ENCODE results near the gene RSKR. TPM values are rescaled to one million over a fixed set of nuclear protein-coding genes. Genes with fewer than 3 reads are reported as not detected.

RSKR gene, protein sequence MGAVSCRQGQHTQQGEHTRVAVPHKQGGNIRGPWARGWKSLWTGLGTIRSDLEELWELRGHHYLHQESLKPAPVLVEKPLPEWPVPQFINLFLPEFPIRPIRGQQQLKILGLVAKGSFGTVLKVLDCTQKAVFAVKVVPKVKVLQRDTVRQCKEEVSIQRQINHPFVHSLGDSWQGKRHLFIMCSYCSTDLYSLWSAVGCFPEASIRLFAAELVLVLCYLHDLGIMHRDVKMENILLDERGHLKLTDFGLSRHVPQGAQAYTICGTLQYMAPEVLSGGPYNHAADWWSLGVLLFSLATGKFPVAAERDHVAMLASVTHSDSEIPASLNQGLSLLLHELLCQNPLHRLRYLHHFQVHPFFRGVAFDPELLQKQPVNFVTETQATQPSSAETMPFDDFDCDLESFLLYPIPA
- total RNA-seq: 16.0 TPM

DNA sequence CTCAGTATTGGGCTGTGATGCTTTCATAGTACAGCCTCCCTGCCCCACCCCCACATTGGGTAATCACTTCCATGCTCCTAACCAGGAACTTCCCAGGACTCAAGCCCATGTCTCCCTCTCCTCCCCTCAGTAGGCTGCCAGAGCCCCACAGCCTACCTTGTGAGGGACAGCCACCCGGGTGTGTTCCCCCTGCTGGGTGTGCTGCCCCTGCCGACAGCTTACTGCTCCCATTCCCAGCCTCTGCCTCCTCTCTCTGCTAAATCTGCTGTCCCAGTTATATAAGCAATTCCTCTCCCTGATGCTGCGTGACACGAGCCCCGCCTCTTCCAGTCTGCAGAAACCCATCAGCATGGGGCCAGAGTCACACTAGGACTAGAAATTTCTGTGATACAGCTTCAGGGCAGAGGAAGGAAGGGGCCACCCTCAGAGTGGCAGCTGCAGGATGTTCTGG, at the start of gene RSKR:
Gene RSKR, minus strand, starts transcription at position 255 of the 451 bp plus-strand sequence. Its CDS starts 24 bp downstream, at position 231.

DNA sequence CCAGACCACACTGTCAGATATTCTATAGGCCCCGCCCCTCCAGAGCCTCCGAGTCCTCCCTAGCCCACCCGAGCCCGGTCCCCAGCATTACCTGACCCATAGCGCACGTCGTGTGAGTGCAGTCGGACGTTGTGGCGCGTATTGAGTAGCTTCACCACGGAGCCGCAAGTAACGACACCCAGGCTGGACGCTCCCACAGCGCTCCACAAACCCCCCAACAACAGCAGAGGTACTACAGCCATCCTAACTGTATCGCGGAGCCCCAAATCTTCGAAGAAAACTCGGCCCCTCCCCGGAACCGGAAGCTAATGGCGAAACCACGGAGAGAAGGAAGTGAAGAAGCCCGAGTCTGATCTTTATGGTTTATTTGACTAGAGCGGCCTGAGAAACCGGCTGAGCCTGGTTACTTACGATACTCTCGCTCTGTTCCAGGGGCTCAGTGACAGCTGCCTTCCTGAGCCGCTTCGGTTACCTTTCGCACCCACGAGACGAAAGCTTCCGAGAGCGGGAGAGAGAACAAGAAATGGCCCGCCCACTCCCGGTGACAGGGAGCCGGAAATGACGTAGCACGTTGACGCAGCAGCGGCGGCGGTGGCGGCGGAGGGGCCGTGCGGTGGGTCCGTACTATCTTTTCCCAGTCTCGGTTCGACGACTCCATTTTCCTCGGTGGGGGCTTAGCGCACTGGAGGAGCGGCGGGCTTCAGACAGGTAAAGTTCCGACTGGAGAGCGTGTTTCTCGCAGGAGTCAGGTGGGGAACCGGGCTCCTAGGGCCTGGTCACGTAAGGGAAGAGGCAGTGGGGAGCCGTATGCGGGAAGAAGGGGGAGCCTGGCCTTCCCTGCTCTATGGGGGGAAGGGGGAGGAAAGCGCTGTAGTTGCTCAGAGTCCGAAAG, 47.9 kb upstream of the RSKR start, which contains the start of the genes SDF2 and SUPT6H:
Gene SDF2, minus strand, starts transcription at position 272 of the 892 bp plus-strand sequence. Its CDS starts 30 bp downstream, at position 242.
Gene SUPT6H, plus strand, starts transcription at position 571 of the 892 bp plus-strand sequence. CDS start 11,197 bp downstream, outside the sequence.

DNA sequence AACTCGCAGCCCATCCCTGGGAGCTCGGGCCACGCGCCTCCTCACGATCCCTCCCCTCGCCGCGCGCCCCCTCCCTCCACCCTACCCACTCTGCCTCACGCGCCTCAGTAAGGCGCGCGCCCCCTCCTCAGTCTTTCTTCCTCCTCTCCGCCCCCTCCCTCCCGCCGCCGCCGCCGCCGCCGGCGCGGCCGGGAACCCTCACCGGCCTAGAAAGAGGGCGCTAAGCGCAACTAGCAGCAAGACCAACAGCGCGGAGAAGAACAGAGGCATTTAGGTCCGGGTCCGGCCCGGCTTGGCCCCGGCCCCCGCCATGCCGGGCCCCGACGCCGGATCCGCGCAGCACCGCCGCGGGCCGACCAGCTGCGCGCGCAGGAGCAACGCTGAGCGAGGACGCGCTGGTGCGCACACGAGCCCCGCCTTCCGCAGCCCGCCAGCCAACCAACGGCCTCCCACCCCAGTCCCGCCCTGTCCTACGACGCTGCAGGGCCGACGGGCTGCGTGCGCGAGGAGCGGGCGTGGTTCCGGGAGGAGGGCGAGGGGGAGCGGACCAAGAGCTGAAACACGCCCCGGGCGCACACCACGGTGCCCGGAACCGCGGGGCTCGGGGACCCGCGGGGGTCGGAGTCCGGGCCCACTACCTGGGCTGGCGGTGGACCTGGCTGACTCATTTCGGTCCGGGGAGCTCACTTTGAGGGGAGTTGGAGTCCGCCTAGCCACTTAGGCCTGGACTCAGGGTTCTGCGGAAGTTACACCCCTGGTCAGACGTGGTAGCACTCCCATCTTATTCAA, 31.0 kb upstream of the RSKR start, which contains the start of gene BLTP2:
Gene BLTP2, minus strand, starts transcription at position 372 of the 789 bp plus-strand sequence. Its CDS starts 102 bp downstream, at position 270.

DNA sequence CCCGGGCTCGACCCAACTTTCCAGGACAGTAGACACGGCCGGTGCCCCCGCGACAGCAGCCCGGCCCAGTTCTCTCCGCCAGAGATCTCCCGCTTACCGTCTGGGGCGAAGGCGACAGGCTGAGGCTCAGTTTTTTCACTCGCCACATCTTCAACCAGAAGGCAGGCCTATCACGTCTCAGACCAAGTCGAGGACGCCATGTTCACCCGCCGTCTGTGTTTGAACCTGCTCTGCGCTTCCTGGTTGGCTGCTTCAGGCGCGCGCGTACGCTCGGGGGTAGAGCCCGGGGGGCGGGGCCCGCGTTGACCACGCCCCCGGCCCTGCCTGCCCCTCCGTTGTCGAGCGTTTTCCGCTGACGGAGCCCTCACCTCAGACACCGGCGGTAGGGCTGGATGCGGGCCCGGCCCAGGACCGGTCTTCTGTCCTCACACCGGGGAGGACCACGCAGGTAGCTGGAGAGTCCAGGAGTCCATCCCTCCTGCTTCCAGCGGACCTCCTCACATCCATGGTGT, 15.1 kb downstream of the RSKR start, which contains the start of gene SPAG5:
Gene SPAG5, minus strand, starts transcription at position 227 of the 512 bp plus-strand sequence. Its CDS starts 79 bp downstream, at position 148.

DNA sequence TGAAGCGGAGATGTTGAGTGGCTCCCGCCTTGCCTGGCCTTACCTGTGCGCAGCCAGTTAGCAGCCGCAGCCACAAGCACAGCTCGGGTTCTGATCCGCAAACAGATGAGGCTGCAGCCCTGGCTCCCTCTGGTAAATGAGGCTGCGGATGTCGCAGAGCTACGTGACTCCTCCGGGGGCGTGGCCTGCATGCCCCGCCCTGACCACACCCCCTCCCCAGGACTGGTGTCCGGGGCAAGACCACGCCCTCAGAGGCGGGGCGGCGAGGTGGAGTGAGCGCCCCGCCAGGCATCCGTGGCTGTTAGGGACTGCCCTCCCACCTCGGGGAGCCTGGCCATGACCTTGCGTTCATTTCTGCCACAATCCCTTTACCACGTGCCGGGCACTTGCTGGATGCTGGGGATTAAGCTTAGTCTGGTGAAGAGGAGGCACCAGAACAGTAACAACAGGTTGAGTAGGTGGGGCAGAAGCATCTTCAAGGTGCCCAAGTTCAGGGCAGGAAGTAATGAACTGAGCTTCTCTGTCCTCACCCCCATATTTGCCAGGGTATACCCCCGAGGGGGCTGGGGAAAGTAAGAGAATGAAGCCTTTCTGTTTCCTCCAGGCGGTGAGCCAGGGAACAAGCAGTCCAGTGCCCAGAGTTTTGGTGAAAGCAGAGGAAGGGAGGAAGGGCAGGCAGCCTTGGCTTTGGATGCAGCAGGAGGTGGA, 37.1 kb downstream of the RSKR start, which contains the start of gene ALDOC:
Gene ALDOC, minus strand, starts transcription at position 138 of the 708 bp plus-strand sequence. CDS start 1,363 bp downstream, outside the sequence.

DNA sequence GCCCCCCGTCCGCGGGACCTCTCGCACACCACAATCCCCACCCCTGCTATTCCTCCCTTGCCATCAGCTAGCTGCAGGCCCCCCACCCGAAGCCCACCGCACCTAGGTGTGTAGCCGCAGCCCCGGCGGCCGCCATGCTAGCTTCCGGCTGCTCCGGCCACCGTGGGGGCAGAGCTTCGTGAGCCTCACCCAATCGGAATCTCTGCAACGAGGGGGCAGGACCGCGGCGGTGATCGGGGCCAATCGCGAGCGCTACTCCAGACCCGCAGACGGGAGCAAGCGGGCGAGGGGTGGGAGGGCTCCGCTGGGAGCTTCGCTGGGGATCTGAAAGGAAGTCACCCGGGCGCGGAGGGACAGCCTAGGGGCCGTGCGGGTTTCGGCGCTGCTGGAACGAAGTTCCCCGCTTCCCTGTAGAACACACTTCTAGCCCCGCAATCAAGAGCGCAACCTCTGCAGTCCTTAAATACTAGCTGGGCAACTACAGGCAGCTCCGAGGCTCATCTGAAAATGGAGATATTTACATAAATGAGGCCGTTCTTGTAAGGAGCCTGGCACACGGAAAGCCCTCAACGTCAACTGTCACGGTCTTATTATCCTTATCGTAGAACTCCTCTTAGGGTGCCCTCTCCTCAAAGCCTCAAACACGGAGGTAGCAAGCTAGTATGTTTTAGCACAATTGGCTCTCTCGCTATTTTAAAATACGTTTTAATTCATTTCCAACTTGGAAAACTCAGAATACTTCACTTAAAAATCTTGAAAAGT, 42.4 kb downstream of the RSKR start, which contains the start of gene PIGS:
Gene PIGS, minus strand, starts transcription at position 164 of the 762 bp plus-strand sequence. Its CDS starts 28 bp downstream, at position 136.

Other genes starting within 250 kb of the RSKR start
- not detected for gene SEBOX, start 249.0 kb downstream of the RSKR start, total RNA-seq
- gene VTN, start 243.9 kb downstream of the RSKR start, total RNA-seq: 5.7 TPM
- gene SARM1, start 242.5 kb downstream of the RSKR start, total RNA-seq: 16.7 TPM
- gene SLC46A1, start 208.0 kb downstream of the RSKR start, total RNA-seq: 8.2 TPM
- gene SLC13A2, start 140.5 kb downstream of the RSKR start, total RNA-seq: 1.9 TPM
- 0.23 TPM for gene FOXN1, start 107.8 kb downstream of the RSKR start, total RNA-seq
- gene UNC119, start 61.6 kb downstream of the RSKR start, total RNA-seq: 102 TPM
- 75.0 TPM for gene PIGS, start 42.7 kb downstream of the RSKR start, total RNA-seq
- gene ALDOC, start 37.3 kb downstream of the RSKR start, total RNA-seq: 15.1 TPM
- gene SPAG5, start 15.2 kb downstream of the RSKR start, total RNA-seq: 26.7 TPM
- gene BLTP2, start 31.0 kb upstream of the RSKR start, total RNA-seq: 119 TPM
- gene SDF2, start 47.7 kb upstream of the RSKR start, total RNA-seq: 43.9 TPM
- 88.8 TPM for gene SUPT6H, start 48.0 kb upstream of the RSKR start, total RNA-seq
- gene PROCA1, start 97.7 kb upstream of the RSKR start, total RNA-seq: 3.3 TPM
- gene RAB34, start 103.7 kb upstream of the RSKR start, total RNA-seq: 110 TPM
- 613 TPM for gene RPL23A, start 105.8 kb upstream of the RSKR start, total RNA-seq
- 6.1 TPM for gene TLCD1, start 112.0 kb upstream of the RSKR start, total RNA-seq
- gene NEK8, start 114.6 kb upstream of the RSKR start, total RNA-seq: 7.1 TPM
- gene TRAF4, start 129.8 kb upstream of the RSKR start, total RNA-seq: 141 TPM
- gene FAM222B, start 228.6 kb upstream of the RSKR start, total RNA-seq: 9.5 TPM
- 38.7 TPM for gene ERAL1, start 240.8 kb upstream of the RSKR start, total RNA-seq

All from metanephros (tissue), 1 donor.